Transverse colon (tissue), 4 donors: ENCODE data around the gene HLA-G.

Source experiments
- CTCF ChIP-seq, 5 experiments: fragments of 200-600 bp in 3 of 5; fragments of 450-650 bp in 2 of 5; sonication (generic) in 3 of 5; IDR thresholded peaks; 1 replicate in 2 of 5; 2 replicates in 3 of 5; pipeline ENCODE4 v1.5.1; 2016 to 2017; ENCODE audit warnings: antibody characterized with exemption in 5 of 5, inconsistent platforms in 3 of 5, mild to moderate bottlenecking in 2 of 5, moderate library complexity in 1 of 5
- EP300 ChIP-seq: sonication (generic); formaldehyde crosslinking; IDR thresholded peaks from one replicate; pipeline ENCODE4 v1.6.1; 2017; ENCODE audit warnings: antibody characterized with exemption, low read depth
- POLR2A ChIP-seq: fragments of 450-650 bp; IDR thresholded peaks from one replicate; pipeline ENCODE4 v1.6.1; 2016; ENCODE audit warnings: antibody characterized with exemption, mild to moderate bottlenecking, moderate library complexity
- POLR2AphosphoS5 ChIP-seq, 3 donors: sonication (generic); formaldehyde crosslinking; IDR thresholded peaks; one replicate each; pipeline ENCODE4 v1.6.1; 2016; ENCODE audit warnings: antibody characterized with exemption in 3 of 3

- TF ChIP-seq CTCF (IDR thresholded peaks at IDR 0.05): no peak
- TF ChIP-seq POLR2A: no peak
- no peak for TF ChIP-seq EP300
- no peak for TF ChIP-seq POLR2AphosphoS5 (IDR thresholded peaks at IDR 0.05)
These were observed 37.0 kb upstream of the HLA-G start for GRCh38 chr6:29790626-29791025.
